TTC549 (cell line): ENCODE measurements around the gene TBC1D30.
"Not testable (repeated sequence)": the region's sequence is repeated elsewhere in the genome, so short reads cannot be mapped to it uniquely, and the experiment has no call there.

ENCODE experiments used
- FAIRE-seq: peaks from 2 replicates; lab custom pipeline; 2012; peaks lifted over from hg19 to GRCh38; lab: Jason Lieb, UNC

The TBC1D30 gene, protein sequence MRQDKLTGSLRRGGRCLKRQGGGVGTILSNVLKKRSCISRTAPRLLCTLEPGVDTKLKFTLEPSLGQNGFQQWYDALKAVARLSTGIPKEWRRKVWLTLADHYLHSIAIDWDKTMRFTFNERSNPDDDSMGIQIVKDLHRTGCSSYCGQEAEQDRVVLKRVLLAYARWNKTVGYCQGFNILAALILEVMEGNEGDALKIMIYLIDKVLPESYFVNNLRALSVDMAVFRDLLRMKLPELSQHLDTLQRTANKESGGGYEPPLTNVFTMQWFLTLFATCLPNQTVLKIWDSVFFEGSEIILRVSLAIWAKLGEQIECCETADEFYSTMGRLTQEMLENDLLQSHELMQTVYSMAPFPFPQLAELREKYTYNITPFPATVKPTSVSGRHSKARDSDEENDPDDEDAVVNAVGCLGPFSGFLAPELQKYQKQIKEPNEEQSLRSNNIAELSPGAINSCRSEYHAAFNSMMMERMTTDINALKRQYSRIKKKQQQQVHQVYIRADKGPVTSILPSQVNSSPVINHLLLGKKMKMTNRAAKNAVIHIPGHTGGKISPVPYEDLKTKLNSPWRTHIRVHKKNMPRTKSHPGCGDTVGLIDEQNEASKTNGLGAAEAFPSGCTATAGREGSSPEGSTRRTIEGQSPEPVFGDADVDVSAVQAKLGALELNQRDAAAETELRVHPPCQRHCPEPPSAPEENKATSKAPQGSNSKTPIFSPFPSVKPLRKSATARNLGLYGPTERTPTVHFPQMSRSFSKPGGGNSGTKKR

GRCh38 chr12:64824500-64825142, at the start of gene TBC1D30:
TSS of gene TBC1D30 (plus strand) at chr12:64824647. CDS start at chr12:64824880, 233 bp downstream.
- FAIRE-seq: no peak

- not testable (repeated sequence) for FAIRE-seq
Measured at GRCh38 chr12:64775147-64775736, 49.2 kb upstream of the TBC1D30 start.

DNA sequence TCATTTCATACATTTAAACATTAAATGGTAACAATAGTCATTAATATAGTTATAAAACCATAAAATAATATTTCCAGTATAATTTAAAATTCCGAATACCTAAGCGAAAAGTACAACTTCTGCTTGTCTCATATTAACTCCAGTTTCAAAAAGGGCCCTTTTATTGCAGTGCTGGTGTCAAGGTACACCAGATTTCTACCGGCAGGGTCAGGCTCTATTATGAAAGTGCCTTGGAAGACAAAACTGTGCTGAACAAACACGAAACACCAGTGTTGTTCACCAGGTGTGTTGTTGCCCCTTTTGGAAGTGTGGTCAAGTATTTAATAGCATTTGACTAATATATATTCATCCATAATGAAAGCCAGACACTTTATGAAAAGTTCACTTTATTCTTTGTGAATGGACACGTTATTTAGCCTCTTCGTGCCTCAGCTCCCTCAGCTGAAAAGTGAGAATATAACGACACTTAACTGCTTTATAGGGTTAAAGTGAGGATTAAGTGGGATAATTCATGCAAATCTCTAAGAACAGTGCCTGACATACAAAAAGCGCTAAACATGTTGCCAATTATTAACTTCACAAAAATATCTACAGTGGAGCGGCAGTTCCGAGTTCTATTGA, 45.0 kb upstream of the TBC1D30 start:
- no peak for FAIRE-seq

DNA sequence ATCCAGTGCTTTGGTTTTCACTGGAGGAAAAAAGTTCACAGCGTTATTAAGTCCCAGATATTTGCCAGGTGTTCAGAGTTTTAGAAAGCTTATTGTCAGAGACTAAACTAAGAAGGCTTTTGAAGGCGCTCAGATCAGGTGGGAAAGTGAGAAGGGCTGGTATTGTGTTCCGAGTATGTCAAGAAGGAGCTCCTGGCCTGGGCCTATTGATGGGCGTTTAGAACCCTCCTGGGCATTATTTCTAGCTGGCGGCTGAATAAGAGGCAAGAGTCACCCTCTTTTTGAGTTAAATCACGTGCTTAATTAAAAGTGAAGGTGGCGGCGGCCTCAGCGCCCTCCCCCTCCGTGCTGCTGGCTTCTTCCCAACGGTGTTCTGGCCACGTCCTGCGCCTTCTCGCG, 44.3 kb upstream of the TBC1D30 start:
- no peak for FAIRE-seq

- FAIRE-seq: no peak
Measured at GRCh38 chr12:64780531-64781279, 43.7 kb upstream of the TBC1D30 start.

DNA sequence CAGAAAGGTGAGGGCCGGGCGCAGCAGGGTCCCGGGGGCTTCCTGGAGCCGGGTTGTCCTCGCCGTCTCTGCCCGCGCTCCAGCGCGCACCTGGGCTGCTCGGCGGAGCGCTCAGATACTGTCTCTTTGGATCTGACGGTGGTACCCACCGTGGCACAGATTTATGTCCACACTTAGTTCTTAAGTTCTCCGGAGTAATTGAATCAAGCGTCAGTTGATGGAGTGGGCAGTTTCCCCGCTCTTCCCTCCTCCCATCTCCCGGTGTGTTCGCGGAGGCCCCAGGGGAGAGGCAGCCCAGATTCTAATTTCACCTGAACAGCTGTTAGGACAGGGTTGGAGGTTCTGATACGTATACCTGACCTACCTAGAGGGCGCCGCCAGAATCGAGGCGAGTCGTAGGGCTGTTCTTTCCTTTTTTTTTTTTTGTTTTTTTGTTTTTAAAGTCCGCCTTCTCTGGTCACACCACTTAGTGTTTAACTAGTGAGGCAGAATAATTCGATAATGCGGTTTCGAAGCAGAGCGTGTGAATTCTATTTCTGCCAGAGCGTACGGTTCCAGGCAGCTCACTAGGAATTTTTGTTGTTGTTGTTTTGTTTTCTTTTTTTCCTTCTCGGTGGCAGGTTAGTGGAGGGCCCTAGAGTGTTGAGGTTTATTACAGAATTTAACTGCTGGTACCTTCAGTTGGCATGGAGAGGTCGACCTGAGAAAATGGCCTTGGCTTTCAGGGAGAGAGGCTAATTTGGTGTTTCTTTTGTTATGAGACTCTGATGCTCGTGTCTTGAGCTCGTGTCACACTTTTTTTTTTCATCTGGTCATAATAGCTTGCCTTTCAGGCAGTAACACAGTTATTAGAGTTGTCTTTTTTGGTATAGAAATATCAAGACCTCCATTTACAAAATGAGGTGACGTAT, 42.9 kb upstream of the TBC1D30 start:
- no peak for FAIRE-seq

GRCh38 chr12:64782191-64782876, 42.1 kb upstream of the TBC1D30 start:
- no peak for FAIRE-seq

GRCh38 chr12:64785838-64786237, 38.6 kb upstream of the TBC1D30 start:
- FAIRE-seq: no peak

- no peak for FAIRE-seq
Measured at GRCh38 chr12:64790166-64790565, 34.3 kb upstream of the TBC1D30 start.

- no peak for FAIRE-seq
Measured at GRCh38 chr12:64791036-64791435, 33.4 kb upstream of the TBC1D30 start.

- no peak for FAIRE-seq
Measured at GRCh38 chr12:64792128-64792527, 32.3 kb upstream of the TBC1D30 start.

GRCh38 chr12:64793610-64794009, 30.8 kb upstream of the TBC1D30 start:
- no peak for FAIRE-seq

GRCh38 chr12:64794305-64794704, 30.1 kb upstream of the TBC1D30 start:
- FAIRE-seq: no peak

DNA sequence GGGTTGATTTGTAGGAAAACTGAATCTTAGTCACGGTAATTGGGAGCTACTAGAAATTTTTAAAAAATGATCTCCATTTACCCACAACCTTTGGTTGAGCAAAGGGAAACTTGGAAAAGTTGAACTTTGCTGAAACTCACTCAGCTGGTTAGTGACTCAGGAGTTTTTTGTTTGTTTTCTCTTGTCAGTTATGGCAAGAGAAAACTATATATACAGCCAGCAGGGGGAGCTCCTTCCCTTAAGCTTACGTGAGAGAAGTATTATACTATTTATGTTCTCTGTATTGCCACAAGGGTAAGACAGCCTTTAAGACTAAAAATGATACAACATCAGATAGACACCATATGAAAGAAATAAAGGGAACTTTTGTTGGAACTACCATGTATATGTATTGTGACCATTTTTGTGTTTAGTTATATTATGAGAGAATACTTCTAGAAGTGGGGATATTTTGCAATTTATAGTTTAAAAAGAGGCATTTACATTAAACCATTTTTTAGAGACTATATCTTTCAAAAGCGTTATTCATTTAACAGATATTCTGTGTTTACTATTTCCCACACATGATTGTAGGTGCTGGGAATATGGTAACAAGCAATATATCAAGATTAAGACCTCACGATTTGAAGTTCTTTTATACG, 28.1 kb upstream of the TBC1D30 start:
- peak; percentile 90 for FAIRE-seq

- FAIRE-seq: no peak
Measured at GRCh38 chr12:64797156-64797555, 27.3 kb upstream of the TBC1D30 start.

- FAIRE-seq: no peak
Measured at GRCh38 chr12:64798165-64798564, 26.3 kb upstream of the TBC1D30 start.

DNA sequence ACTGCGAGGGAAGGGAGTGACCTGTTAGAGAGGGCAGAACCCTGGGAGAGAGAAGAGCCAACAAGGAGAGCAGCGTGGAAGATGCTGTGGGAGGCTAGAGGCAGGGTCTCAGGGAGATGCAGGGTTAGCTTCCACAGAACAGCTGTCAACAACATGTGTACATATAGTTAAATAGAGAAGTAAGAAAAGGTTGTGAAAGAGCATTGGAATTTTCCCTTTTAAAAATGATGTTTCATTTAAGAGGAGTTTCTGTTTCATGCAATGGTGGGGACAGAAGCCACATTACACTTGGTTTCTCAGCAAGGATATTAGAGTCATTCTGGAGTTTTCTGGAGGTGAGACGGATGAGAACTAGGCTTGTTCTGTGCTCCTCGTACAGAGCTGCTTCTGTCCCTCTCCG, 23.8 kb upstream of the TBC1D30 start:
- no peak for FAIRE-seq

GRCh38 chr12:64801381-64801780, 23.1 kb upstream of the TBC1D30 start:
- FAIRE-seq: no peak

DNA sequence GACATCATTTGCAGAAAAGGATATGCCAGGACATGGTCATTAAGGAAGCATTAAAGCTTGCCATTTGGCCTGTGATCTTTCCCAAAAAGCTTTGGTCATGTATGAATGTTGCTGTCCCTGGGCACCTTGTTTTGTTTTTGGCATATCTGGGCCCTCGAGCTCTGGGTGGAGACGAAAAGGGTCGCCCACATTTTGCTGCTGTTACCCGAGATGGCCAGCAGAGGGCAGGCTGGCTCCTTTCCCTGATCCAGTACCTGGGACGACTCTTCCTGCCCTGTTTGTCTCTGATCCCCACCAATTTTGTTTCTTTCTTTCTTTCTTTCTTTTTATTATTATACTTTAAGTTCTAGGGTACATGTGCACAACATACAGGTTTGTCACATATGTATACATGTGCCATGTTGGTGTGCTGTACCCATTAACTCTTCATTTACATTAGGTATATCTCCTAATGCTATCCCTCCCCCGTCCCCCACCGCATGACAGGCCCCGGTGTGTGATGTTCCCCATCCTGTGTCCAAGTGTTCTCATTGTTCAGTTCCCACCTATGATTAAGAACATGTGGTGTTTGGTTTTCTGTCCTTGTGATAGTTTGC, 22.2 kb upstream of the TBC1D30 start:
- not testable (repeated sequence) for FAIRE-seq
